Stimulated activated CD8-positive, alpha-beta memory T cell treated with anti-CD3 and anti-CD28 coated beads, Interleukin-4, amount 100 ng/mL, for 48 hours (primary cell): ENCODE measurements around the gene HBS1L.

Experiments
- DNase-seq: peaks from one replicate; pipeline ENCODE4 v3.0.0-alpha.2; 2020

HBS1L gene

DNA sequence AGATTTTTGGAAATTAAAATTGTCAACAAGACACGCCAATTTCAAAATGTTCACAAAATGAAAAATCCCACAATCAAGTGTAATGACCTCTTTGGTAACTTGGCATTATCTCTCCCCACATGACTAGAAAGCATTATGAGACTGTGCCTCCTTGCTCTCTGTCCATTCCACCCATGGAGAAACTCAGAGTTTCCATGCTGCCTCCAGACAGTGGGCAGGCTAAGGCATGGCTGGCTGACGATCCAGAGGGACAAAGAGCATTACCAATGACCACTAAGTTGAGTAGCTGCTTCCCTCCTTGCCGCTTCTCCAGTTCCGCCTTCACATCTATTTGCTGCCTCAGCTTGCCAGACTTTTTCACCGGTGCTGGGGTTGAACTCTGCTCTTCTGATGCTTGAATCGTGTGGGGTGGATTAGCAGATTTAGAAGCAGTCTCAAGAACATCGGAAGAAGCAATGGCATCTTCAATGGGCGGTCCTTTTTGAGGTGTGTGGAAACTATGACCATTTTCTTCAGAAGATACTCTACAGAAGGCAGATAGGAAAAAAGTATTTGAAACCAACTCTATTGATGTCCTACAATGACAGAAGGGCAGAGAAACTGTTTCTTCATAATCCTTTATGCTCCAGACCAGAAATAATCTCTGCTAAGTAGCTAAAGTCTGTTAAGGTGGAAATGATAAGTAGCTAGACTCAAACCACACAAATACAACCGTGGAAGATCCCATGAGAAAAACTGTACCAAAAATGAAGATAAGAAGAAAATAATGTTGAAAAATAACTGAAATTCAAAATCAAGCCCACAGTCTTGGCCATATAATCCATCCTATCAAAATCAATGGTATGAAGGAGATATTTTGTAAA lies 57.3 kb downstream of the HBS1L start:
- DNase-seq, result no peak

DNA sequence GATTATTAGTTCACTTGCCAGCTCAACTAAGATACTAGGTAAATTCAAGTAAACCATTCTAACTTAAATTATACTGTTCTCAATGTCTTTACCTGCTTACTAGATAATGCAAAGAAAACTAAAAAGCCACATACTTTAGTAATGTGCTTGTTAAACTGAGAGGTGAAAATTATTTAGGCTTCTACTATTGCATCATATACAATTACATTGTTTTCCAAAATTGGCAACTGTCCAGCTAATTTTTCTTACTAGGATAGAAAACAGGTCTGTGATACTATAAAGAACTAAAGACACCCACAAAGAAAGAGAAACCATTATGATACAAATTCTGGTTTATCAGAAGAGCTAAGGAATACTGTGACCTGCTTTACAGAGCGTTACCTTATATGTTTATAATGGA lies 59.1 kb downstream of the HBS1L start:
- DNase-seq, result no peak

DNA sequence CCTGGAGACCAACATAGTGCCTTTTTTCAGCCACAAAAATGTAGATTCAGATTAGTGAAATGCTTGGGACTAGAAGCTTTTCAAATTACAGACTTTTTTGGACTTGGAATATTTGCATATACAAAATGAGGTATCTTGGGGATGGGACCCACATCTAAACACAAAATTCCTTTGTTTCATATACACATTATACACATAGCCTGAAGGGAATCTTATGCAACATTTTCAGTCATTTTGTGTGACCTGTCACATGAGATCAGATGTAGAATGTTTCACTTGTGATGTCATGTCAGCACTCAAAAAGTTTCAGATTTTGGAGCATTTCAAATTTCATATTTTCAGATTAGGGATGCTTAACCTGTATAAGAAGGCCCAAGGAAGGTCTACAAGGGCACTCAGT lies 60.2 kb downstream of the HBS1L start:
- DNase-seq, result no peak

DNA sequence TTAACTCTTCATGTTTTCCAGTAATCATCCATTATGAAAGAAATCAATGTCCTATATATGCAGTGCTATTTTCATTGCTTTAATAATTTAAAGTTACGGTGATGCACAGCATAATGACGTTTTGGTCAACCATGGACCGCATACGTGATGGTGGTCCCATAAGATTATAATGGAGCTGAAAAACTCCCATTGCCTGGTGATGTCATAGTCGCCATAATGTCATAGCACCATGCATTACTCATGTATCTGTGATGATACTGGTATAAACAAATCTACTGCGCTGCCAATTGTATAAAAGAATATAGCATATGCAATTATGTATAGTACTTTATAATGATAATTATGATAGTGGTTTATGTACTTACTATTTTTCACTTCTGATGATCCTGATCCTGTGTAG lies 62.5 kb downstream of the HBS1L start:
- no peak for DNase-seq

DNA sequence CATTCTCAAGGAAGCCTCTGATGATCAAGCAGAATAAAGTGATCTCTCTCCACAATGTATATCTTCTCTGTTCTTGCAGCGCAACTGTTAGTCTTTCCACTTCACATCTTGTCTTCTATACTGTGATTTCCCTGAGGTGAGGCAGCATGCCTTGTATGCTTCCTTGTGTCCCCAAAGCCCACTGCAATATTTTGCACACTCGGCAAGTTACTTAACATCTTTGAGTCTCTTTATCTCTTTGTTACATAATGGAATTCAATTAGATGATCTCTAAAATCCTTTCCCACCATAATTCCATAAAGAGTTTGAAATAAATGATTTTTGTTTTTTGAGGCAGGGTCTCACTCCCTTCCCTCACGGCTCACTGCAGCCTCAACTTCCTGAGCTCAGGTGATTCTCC lies 64.4 kb downstream of the HBS1L start:
- DNase-seq, result no peak

DNA sequence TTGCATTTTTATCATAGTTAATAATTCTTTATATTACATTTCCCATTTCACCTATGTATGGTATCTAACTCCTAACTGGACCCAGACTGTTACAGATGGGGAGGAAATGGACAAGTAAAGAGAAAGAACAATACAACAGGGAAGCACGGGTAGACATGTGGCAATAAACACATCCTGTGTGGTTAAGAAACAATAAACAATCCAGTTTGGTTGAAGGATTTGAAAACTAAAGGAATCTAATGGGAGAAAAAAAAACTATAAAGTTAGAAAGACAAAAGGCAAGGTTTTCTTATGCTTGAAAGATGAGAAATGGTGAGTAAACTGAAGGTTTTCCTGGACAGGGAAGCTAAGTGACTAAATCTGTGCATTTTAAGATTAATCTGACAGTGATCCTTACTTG lies 69.8 kb downstream of the HBS1L start:
- DNase-seq, result no peak

DNA sequence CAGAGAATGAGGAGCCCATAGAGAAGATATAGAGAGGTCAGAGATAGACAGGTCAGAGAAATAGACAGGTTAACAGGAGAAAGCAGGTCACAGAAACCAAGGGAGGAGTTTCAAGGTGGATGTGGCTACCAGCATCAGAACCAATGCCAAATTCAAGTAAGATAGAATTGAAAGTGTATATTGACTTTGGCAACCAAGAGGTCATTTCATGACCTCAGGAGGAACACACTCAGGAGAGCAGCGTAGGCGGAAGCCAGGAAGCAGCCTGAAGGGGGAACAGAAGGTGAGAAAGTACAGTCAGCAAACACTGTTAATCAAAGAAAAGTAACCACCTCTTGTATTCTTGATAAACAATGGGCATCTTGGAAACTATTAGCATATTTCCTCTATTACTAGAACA lies 70.8 kb downstream of the HBS1L start:
- DNase-seq, result no peak

DNA sequence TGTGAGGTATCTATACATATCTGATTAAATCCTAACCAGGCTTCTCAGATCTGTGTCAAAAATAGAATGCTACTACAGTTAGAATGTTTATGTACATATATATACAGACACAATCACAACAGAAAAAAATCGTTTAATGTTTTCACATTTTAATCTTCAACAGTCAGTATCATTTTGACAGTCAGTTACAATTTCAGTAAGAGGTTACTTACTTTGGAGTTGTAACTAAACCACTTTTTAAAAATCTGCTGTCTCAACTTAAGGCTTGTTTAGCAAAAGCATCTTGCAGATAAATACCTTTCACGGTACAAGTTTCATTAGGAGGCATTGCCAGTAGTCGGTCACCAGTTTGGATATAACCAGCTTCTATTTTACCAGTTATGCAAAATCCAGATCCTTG lies 72.5 kb downstream of the HBS1L start:
- no peak for DNase-seq

DNA sequence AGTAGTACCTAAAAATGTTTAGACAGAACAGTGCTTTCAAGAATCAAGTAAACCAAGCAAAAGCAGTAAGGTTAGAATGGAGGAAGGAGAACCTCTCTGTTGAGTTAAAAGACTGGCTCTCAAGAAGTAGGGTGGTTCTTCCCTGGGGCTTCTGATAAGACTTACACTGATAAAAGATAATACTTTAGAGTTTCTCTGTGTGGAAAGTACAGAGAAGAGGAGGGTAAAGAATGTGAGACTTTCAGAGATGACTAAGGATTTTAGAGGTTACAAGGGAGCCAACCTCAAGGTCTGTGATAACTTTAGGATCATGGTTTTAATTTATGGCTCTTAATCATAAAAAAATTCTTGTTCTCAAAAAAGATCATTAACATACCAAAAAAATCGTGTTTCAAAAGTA lies 73.8 kb downstream of the HBS1L start:
- no peak for DNase-seq

DNA sequence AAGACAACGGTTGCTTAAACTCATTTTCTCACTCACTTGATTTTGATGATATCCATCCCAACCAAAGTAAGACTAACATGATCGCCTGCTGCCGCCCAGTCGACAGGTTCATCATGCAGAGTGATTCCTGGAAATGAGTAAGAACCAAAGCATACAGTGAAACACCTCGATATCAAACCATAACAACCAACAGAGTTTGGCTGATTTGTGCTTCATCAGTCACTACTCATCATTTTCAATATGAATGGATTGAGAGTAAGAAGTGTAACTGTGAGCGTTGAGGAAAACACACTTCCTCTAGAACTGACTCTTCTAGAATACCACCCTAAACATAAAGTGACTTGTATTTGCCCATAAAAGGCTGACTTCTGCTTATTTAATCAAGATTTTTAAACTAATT lies 75.5 kb downstream of the HBS1L start:
- DNase-seq, result peak; percentile 64

DNA sequence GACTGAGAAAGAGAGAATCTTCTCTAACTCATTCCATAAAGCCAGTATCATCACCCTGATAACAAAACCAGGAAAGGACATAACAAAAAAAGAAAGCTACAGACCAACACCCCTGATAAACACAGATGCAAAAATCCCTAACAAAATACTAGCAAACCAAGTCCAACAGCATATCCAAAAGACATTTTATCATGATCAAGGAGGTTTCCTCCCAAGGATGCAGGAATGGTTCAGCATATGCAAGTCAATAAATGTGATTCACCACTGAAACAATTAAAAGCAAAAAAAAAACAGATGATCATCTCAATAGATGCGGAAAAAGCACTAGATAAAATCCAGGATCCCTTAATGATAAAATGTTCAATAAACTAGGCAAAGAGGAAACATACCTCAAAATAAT lies 80.3 kb downstream of the HBS1L start:
- DNase-seq, result no peak

DNA sequence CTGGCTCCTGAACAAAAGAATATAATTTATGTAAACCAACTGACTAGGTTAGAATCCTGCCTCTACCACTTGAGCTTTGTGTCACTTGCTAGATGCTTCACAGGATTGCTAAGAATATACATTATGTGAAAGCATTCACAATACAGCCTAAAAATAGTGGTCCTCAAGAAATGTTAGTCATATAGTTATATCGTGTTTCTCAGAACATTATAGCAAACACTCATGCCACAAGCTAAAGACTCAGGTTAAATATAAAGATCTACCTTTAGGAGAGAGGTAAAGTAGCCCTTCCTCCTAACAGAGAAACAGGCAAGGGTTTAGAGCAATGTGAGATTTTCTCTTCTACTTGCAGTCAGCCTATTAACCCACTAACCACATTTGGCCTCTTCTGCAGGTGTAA lies 86.9 kb downstream of the HBS1L start:
- no peak for DNase-seq

DNA sequence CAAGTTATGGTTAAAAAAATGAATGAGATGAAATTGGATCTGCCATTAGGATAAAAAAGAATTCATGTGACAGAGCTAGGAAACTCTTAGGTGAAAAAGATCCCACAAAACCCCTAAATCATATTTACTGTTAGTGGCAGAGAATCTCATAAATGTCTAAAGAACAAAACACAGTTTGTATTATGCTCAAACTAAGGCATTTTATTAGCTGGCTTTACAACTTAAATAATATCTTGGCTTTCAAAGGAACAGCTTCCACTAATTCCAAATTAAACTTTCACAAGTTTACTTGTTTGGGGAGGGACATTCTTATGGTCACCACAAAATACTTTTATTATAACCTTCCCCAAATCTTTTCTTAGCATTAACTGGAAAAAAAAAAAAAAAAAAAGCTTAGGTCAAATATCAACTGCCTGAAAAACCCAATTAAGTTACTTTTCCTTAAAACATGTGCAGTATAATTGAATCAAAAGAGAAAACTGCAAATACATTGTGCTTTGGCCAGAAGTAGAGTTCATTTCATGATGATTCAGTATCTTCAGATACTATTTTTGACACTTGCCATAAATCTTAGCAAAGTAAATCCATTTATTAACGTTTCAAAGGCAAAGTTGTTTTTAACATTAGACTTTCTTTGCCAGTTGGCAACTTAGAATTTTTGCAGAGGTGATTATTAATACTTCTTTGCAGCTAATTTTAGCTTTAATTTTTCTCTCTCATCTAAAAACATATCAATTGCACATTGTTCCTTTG lies 90.0 kb downstream of the HBS1L start:
- no peak for DNase-seq

DNA sequence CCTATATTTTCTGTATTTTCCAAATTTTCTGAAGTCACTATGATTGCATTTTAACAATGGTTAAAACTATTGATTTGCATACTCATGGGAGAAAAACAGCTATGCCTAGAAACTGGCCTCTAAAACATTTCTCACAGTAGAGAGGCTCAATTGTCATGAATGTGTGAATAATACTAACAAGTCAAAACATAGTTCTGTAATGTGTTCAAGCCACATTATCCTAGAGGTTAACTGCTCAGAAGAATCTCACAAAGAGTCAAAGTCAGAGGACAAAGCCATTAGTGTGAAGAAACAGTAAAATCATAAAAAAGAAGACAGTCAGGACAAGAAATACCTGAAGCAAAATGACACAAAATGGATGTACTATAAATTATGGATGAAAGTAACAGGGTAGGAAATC lies 92.2 kb downstream of the HBS1L start:
- DNase-seq, result no peak

DNA sequence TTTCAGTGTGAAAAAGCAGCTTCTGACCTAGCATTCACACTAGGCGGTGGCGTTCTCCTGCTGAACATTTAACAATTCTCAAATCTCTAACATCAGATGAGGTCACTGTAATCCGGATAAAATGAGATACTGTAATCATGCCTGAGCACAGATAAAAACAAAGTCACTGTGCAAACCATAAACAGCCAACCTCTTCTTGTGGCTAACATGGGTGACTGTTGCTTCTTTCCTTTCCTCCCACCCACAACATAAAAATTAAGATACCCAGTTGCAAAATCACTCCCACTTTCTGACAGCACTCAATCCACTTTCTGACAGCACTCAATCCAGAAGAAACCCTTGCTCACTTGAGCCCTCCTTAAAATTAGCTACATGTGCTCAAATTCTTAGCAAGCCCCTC lies 93.3 kb downstream of the HBS1L start:
- no peak for DNase-seq

DNA sequence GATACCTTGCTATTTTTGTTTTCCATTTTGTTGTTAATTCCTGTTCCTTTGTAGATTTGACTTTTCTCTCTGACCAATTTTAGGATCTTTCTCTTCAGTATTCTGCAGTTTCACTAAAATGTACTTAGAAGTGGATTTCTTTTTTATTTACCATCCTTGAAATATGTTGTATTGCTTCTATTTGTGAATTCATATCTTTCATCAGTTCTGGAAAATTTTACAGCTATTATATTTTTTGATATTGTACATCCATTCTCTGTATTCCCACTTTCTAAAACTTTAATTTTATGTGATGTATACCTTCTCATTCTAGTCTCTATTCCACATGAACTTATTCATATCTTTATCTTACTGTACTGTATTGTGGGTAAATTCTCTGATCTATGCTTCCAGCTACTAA lies 95.0 kb downstream of the HBS1L start:
- no peak for DNase-seq

DNA sequence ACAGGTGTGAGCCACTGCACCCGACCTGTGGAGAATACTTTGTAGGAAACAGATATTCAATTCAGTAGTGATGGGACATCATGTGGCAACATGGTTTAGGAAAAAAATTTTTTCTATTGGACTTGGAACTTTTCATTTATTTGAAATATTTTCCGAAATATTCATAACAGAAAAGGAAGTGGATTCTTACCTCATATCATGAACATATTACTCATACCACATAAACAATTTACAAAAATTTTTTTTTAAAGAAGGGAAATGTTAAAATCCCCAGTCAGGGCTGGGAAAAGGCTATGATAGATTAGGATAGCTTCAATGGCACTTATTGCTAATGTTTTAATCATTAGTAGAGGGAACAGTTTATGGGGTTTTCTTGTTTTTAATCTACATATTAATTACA lies 97.9 kb downstream of the HBS1L start:
- no peak for DNase-seq

DNA sequence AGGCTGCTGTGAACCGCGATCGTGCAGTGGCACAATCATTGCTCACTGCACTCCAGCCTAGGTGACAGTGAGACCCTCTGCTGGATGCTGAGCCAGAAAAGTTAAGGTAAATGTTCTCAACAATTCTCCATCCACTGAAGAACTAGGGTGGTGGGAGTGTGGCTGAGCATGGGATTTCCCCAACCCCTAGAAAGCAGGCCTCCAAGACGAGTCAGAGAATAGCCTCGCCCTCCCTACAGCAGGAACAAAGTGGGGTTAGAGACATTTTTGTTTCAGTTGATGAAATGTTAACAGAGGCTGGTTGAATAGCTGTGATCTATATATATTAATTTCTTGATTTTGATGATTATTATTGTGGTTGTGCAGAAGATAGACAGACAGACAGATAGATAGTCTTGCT lies 98.6 kb downstream of the HBS1L start:
- no peak for DNase-seq

DNA sequence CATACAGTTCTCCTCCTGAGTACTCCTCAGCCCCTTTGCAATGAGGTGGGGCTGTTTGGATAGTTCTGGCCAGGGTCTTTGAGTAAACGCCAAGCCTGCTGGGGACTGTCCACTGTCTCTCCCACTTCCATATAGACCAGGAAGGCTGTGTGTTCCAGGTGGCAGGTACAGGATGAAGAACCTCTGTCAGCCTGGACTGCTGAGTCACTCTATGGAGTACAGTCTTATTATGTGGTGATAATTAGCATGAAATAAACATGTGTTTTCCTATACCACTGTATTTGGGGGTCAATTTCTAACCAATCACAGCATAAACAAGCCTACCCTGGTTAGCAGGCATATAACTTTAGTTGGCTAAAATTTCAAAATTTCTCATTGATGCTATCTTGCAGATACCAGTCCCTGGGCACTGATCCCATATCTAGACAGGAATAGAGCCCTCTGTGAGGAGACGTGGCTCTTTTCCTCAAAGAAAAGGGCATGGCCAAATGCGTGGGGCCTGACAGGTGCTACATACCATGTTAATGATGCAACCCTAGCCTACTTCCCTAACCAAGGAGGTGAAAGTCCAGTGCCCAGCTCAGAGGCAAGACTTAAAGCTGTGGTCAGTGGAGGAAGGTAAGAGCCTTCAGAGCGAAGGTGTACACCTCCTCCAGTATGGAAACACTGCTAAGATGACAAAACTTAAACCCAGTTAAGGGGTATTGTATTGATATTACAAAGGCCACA lies 100.2 kb downstream of the HBS1L start:
- no peak for DNase-seq

DNA sequence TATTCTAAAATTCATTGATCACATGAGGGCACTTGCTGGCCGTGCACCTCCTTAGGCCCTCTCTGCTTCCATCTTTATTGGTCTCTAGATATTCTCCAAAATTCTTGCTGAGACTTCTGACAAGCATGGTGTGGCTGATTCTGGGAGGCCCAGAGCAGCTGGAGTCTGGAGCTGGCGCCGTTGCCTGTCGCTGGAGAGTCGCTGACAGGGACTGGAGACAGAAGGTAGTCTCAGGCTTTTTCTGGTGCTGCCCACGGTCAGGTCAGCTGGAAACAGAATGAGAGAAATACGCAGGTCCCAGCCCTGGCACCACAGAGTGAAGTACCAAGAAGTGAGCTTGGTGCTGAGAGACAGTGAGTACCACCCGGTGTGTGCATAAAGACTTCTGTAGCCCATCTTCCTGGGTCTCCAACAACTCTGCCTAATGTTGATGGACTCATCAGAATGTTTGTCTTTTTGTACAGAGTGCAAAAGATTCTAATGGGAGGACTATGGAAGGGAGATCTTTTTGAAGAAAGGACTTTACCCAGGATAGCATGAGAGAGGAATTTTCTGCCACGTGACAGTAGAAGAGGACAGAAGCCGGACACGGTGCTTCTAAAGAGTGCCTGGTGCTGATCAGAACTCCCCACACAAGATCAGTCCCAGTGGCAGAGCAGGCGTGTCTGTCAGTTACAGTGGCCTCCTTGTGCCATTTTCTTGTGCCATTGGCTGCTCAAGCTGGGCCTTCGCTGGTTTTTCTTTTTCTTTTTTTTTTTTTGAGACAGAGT lies 102.9 kb downstream of the HBS1L start:
- no peak for DNase-seq

DNA sequence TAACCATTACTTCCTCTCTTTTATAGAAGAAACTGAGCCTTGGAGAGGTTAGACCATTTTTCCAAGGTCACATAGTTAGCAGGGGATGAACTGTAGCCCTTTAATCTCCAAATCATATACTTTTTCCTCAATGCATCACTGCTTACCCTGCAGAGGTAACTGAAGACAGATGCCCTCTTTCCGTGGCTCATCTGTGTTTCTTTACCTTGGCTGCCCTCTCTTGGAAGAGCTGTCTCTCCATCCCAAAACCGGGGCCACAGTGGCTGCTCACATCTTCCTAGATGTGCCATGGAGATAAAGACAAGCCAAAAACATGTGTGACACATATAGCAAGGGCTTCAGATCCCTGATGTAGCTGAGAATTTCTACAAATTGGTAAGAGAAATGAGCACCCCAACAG lies 104.1 kb downstream of the HBS1L start:
- DNase-seq, result no peak

DNA sequence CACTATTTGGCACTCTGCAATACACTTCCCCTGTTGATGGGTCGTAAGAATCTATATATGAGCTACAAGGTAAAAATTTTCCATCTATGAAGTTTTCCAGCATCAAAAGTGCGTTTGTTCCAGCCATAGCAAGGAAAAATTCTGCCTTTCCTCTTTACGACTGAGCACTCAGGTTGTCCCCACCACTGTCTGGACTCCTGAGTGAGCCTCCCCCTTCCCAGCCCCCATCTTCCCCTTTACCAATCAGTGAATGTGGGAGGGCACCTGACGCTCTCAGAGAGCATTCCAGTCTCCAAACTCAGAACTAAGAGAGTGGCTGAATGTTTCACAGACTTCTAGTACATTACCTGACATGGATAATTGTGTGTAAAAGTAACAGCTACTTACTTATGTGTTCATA lies 104.7 kb downstream of the HBS1L start, which contains the start of gene ALDH8A1:
TSS of gene ALDH8A1 (minus strand) at position 175 of the 400 bp plus-strand sequence. CDS start at position 127, 48 bp downstream.
- no peak for DNase-seq

DNA sequence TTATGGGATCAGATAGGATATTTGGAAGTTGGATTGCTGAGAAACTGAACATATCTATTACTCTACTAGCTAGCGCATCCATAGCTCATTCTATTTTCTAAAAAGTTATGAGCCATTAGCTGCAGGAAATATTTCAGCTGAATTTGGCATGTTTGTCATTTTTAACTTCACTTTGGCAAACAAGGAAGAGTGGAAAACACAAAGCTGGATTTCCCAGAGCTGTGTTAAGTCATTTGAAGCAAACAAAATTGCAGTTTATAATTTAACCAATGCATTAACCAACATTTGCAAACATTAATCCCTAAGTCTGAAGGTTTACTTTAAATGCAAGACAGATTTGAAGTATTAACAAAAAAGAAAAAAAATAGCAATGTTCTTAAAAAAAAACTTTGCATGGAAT lies 105.9 kb downstream of the HBS1L start:
- DNase-seq, result no peak
